ENCODE data around the gene INO80D. TPM values are rescaled to one million over a fixed set of nuclear protein-coding genes. Genes with fewer than 3 reads are reported as not detected.
A peak's percentile ranks its signal among the peaks of the same experiment; 100 is the strongest.

The INO80D gene
- total and polyA plus RNA-seq, 2 of the 8 experiments (the other 6 are each of a cell fraction or from before 2014, with no cell fraction given): 6.2 to 37.4 TPM

- TF ChIP-seq CBX8 (IDR thresholded peaks at IDR 0.05; ENCODE audit: borderline replicate concordance, low read depth, low read length) (no peak), NRF1 (IDR thresholded peaks at IDR 0.05; ENCODE audit: low read depth, low read length) (no peak), PHF8 (conservative IDR thresholded peaks at IDR 0.05; ENCODE audit: low read depth, low read length) (0 out of 2 replicates have a peak, but pooled peaks have one; percentile 18), TEAD4 (IDR thresholded peaks at IDR 0.05; ENCODE audit: low read depth, low read length) (no peak), KDM5A (IDR thresholded peaks at IDR 0.05; ENCODE audit: low read length) (no peak), BCL11A (IDR thresholded peaks at IDR 0.05; ENCODE audit: low read depth in 2 of 2, low read length in 2 of 2) (peak in 1 of 2 experiments; percentile 25), HDAC2 (IDR thresholded peaks at IDR 0.05; ENCODE audit: borderline replicate concordance in 1 of 2, low read depth in 2 of 2, low read length in 2 of 2) (peak in 1 of 2 experiments; percentile 83; a peak in 2 of 4 replicates), RBBP5 (IDR thresholded peaks at IDR 0.05; ENCODE audit: borderline replicate concordance, low read depth, low read length) (0 out of 2 replicates have a peak, but pooled peaks have one; percentile 42), KDM1A (IDR thresholded peaks at IDR 0.05; ENCODE audit: borderline replicate concordance, low read length) (no peak), CEBPB (IDR thresholded peaks at IDR 0.05; ENCODE audit: low read depth, low read length) (no peak), CHD2 (IDR thresholded peaks at IDR 0.05; ENCODE audit: low read length) (no peak), EP300 (IDR thresholded peaks at IDR 0.05; ENCODE audit: borderline replicate concordance in 1 of 2, low read depth in 2 of 2, low read length in 2 of 2) (peak in 1 of 2 experiments; percentile 87; a peak in 1 of 3 replicates), SP4 (IDR thresholded peaks at IDR 0.05; ENCODE audit: low read length) (peak; percentile 26; the same call in 1 of the 2 replicates), JUND (IDR thresholded peaks at IDR 0.05; ENCODE audit: low read length) (no peak), MAFK (IDR thresholded peaks at IDR 0.05; ENCODE audit: low read depth, low read length) (no peak), TBP (IDR thresholded peaks at IDR 0.05; ENCODE audit: low read depth, low read length) (peak; percentile 35; the same call in 1 of the 2 replicates), RXRA (IDR thresholded peaks at IDR 0.05; ENCODE audit: insufficient read depth, low read depth, low read length) (no peak), TAF7 (optimal IDR thresholded peaks at IDR 0.05; ENCODE audit: borderline replicate concordance, low read depth, low read length) (peak; percentile 45), RFX5 (IDR thresholded peaks at IDR 0.05; ENCODE audit: borderline replicate concordance, low read depth, low read length) (no peak), EZH2 (IDR thresholded peaks at IDR 0.05; ENCODE audit: low read depth, low read length, severe bottlenecking) (no peak), SUZ12 (IDR thresholded peaks at IDR 0.05; ENCODE audit: low read length) (no peak), ASH2L (IDR thresholded peaks at IDR 0.05; ENCODE audit: low read length) (peak; percentile 60), GABPA (IDR thresholded peaks at IDR 0.05; ENCODE audit: borderline replicate concordance, insufficient read depth, low read length) (no peak), YY1 (IDR thresholded peaks at IDR 0.05; ENCODE audit: low read depth, low read length) (0 out of 2 replicates have a peak, but pooled peaks have one; percentile 10)
Measured at GRCh38 chr2:206083602-206084438, 2.2 kb downstream of the INO80D start (continued).

All from H1 (cell line).